ENCODE data around the gene OR8A1. TPM values are rescaled to one million over a fixed set of nuclear protein-coding genes. Genes with fewer than 3 reads are reported as not detected.

Gene OR8A1
- not detected for total RNA-seq (ENCODE audit: unreplicated experiment)
- long read RNA-seq: 0 reads

DNA sequence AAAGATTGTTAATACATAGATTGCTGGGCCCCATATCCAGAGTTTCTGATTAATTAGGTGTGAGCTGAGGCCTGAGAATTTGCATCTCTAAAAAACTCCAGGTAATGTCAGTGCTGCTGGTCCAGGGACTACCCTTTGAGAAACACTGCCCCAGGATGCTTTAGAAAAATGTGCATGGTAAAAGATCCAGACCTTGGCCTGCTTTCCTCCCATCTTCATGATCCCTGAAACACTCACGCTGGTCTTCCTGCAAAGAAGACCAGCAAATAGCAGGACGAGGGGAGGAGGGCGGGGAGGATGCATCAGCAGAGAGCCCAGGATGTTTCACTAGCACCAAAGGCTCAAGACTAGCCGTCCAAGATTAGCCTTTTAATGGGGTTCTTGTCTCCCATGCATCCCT lies at the start of gene OR8A1:
OR8A1 (plus strand) TSS at position 301 of the 400 bp plus-strand sequence. CDS start 123 bp downstream, outside the sequence.
- TF ChIP-seq, protein P1, sequence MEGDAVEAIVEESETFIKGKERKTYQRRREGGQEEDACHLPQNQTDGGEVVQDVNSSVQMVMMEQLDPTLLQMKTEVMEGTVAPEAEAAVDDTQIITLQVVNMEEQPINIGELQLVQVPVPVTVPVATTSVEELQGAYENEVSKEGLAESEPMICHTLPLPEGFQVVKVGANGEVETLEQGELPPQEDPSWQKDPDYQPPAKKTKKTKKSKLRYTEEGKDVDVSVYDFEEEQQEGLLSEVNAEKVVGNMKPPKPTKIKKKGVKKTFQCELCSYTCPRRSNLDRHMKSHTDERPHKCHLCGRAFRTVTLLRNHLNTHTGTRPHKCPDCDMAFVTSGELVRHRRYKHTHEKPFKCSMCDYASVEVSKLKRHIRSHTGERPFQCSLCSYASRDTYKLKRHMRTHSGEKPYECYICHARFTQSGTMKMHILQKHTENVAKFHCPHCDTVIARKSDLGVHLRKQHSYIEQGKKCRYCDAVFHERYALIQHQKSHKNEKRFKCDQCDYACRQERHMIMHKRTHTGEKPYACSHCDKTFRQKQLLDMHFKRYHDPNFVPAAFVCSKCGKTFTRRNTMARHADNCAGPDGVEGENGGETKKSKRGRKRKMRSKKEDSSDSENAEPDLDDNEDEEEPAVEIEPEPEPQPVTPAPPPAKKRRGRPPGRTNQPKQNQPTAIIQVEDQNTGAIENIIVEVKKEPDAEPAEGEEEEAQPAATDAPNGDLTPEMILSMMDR (IDR thresholded peaks at IDR 0.05; ENCODE audit: partially characterized antibody, unreplicated experiment): no peak
- DNase-seq: no peak
- Mint-ChIP-seq H3K4me3 (ENCODE audit: unreplicated experiment) (no peak within 1 kb of the TSS), H3K9me3 (ENCODE audit: unreplicated experiment) (no peaks in the 10 kb centered on the region), H3K27ac (ENCODE audit: unreplicated experiment) (no peak within 1 kb of the TSS), H3K27me3 (ENCODE audit: unreplicated experiment) (no peaks in the 10 kb centered on the region), H3K36me3 (ENCODE audit: unreplicated experiment) (no peaks in the 10 kb centered on the region), H3K4me1 (ENCODE audit: low read depth, unreplicated experiment) (no peaks in the 10 kb centered on the region)

DNA sequence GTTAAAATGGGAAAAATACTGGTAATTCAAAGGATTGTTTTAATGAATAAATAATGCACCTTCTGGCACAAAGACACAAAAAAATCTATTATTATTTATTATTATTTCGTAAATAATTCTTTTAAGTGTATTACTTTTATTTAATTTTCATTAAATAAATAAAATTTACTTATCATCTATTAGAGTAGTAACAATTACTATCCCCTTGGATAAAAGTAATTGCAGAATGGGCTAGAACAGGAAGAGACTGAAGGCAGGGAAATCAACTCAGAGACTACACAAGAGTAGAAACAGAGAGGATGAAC lies 49.3 kb upstream of the OR8A1 start:
- Mint-ChIP-seq H3K27me3 (ENCODE audit: unreplicated experiment) (peaks cover 2% of the 10 kb centered on the region), H3K36me3 (ENCODE audit: unreplicated experiment) (no peaks in the 10 kb centered on the region), H3K4me1 (ENCODE audit: low read depth, unreplicated experiment) (peaks cover 4% of the 10 kb centered on the region), H3K27ac (ENCODE audit: unreplicated experiment) (no peak overlapping the region), H3K9me3 (ENCODE audit: unreplicated experiment) (no peaks in the 10 kb centered on the region), H3K4me3 (ENCODE audit: unreplicated experiment) (no peak overlapping the region)
- no peak for DNase-seq
- TF ChIP-seq, protein P1 (IDR thresholded peaks at IDR 0.05; ENCODE audit: partially characterized antibody, unreplicated experiment): no peak

DNA sequence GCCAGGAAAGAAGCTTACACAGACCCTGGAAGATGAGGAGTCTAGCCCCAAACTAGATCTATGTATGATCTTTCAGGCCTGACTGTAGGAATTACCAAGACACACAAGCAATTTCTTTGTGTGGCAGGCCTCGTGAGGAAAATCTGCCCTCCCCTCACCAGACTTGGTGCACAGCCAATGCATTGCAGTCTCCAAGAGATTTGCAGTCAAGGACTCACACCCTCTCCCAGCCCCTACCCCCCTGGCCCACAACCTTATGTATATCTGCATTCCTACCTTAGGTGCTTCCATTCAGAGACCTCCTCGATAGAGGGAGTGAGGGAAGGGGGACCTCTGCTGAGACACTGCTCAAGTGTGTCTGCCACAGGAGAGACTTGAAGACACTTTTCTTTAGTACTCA lies 36.2 kb upstream of the OR8A1 start:
- H3K27ac Mint-ChIP-seq (ENCODE audit: unreplicated experiment): no peak overlapping the region
- H3K9me3 Mint-ChIP-seq (ENCODE audit: unreplicated experiment): peaks cover under 1% of the 10 kb centered on the region
- TF ChIP-seq, protein P1 (IDR thresholded peaks at IDR 0.05; ENCODE audit: partially characterized antibody, unreplicated experiment): no peak
- no peaks in the 10 kb centered on the region for H3K27me3 Mint-ChIP-seq (ENCODE audit: unreplicated experiment)
- peaks cover 7% of the 10 kb centered on the region for H3K36me3 Mint-ChIP-seq (ENCODE audit: unreplicated experiment)
- no peaks in the 10 kb centered on the region for H3K4me1 Mint-ChIP-seq (ENCODE audit: low read depth, unreplicated experiment)
- H3K4me3 Mint-ChIP-seq (ENCODE audit: unreplicated experiment): no peak overlapping the region
- DNase-seq: no peak

DNA sequence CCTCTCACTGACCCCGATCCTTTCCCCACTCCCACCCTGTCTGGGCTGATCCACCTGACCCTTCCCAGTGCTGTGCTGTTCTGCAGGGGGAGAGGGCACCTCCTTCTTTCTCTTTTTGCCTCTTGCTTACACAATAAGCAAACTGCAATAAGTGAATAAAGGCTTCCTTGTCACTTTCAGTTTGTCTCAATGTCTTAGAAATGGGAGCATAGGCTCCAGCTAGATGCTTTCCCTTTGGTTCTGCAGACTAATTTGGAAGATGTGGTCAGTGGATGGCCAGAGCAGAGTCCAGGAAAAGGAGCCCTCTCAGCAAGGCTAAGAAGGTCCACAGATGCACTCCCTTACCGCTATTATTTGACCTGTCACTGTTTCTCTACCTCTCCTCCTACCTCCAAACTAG lies 35.7 kb upstream of the OR8A1 start:
- H3K27me3 Mint-ChIP-seq (ENCODE audit: unreplicated experiment): no peaks in the 10 kb centered on the region
- H3K4me1 Mint-ChIP-seq (ENCODE audit: low read depth, unreplicated experiment): no peaks in the 10 kb centered on the region
- H3K9me3 Mint-ChIP-seq (ENCODE audit: unreplicated experiment): no peaks in the 10 kb centered on the region
- TF ChIP-seq, protein P1 (IDR thresholded peaks at IDR 0.05; ENCODE audit: partially characterized antibody, unreplicated experiment): no peak
- DNase-seq: no peak
- peaks cover 3% of the 10 kb centered on the region for H3K36me3 Mint-ChIP-seq (ENCODE audit: unreplicated experiment)
- no peak overlapping the region for H3K4me3 Mint-ChIP-seq (ENCODE audit: unreplicated experiment)
- H3K27ac Mint-ChIP-seq (ENCODE audit: unreplicated experiment): no peak overlapping the region

DNA sequence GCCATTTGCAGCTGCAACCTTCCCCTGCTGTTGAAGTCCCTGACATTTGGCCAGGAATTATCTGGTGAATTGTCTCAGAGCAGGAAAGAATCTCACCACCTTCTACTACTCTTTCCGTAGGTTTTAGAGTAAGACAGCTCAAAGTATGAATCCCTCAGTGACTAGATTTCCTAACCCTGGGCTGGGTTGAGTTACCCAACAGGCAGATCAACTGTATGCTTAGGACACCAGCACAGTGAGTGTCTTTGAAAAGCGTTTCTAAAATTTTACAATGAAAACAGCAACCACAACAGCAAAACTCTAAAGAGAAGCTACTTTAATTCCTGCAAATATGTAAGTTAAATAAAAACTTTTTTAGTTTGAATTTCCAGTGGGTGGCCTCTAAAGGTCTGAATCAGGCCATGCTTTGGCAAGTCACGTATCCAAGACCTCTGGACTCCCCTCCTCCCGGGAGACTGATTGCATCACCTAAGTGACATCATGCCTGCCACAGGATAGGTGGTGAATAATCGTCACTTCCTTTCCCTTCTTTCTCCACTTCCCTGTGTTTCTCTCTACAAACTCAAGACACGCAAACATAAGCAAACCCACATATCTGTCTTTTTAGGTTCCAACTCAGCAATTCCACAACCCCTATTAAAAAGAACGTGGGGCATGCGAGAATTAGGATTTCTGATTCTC lies 34.1 kb upstream of the OR8A1 start:
- DNase-seq: no peak
- H3K9me3 Mint-ChIP-seq (ENCODE audit: unreplicated experiment): no peaks in the 10 kb centered on the region
- no peak overlapping the region for H3K27ac Mint-ChIP-seq (ENCODE audit: unreplicated experiment)
- H3K27me3 Mint-ChIP-seq (ENCODE audit: unreplicated experiment): no peaks in the 10 kb centered on the region
- H3K36me3 Mint-ChIP-seq (ENCODE audit: unreplicated experiment): no peaks in the 10 kb centered on the region
- TF ChIP-seq, protein P1 (IDR thresholded peaks at IDR 0.05; ENCODE audit: partially characterized antibody, unreplicated experiment): no peak
- H3K4me3 Mint-ChIP-seq (ENCODE audit: unreplicated experiment): no peak overlapping the region
- no peaks in the 10 kb centered on the region for H3K4me1 Mint-ChIP-seq (ENCODE audit: low read depth, unreplicated experiment)
